ENCODE results near the gene DOCK3. TPM values are rescaled to one million over a fixed set of nuclear protein-coding genes. Genes with fewer than 3 reads are reported as not detected.

Gene DOCK3
- total RNA-seq, 1 experiment from 2014 or later: 8.3 TPM

DNA sequence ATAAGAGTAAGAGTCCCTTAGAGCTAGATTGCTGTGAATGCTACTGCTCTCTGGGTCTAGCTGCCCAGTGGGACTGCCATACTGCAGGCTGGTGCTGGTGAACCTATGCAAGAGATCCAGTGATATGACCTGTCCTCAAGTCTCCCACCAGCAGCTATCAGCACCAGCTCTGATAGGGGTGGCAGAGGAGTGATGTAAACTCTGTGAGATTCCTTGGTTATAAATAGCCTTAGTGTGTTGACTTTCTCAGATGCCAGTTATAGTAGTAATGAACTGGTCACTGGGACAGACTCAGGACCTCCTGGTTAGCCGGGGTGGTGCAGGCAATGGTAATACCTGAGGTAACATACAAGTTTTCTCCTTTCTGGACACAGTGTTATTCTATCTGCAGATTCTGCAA, 515.5 kb downstream of the DOCK3 start:
- Histone ChIP-seq H2AFZ (ENCODE audit: low read length) (no peak overlapping the region), H2BK120ac (ENCODE audit: low read depth, low read length, poor library complexity, severe bottlenecking) (no peak overlapping the region), H3K23ac (ENCODE audit: insufficient read length, low read depth, low read length) (no peak overlapping the region), H3K27me3 (ENCODE audit: insufficient read depth, low read length) (no peaks in the 10 kb centered on the region), H2BK20ac (ENCODE audit: low read depth, low read length, poor library complexity, severe bottlenecking) (no peak overlapping the region), H3K4me2 (ENCODE audit: insufficient read depth, insufficient read length, low read length) (no peak overlapping the region), H2AK5ac (ENCODE audit: insufficient read length, low read length) (no peak overlapping the region), H3K23me2 (ENCODE audit: insufficient read length, low read depth, low read length, poor library complexity, severe bottlenecking) (no peaks in the 10 kb centered on the region), H3K14ac (ENCODE audit: insufficient read depth, low read length) (no peak overlapping the region), H4K5ac (ENCODE audit: insufficient read length, low read depth, low read length) (no peak overlapping the region), H2BK5ac (ENCODE audit: insufficient read length, low read length) (no peak overlapping the region), H3T11ph (ENCODE audit: low read length) (no peak overlapping the region), H3K79me2 (ENCODE audit: insufficient read depth, low read length) (no peaks in the 10 kb centered on the region), H3K9me3 (ENCODE audit: control insufficient read depth, low read depth, low read length) (no peaks in the 10 kb centered on the region), H3K4me1 (ENCODE audit: insufficient read depth, low read length) (no peaks in the 10 kb centered on the region), H3K56ac (ENCODE audit: insufficient read length, low read depth, low read length) (no peak overlapping the region), H4K91ac (ENCODE audit: insufficient read length, low read depth, low read length) (no peak overlapping the region), H4K8ac (replicated peaks; ENCODE audit: insufficient read length, low read depth, low read length) (no peak overlapping the region), H3K9ac (ENCODE audit: extremely low read depth, insufficient read length, low read length) (no peak overlapping the region), H2BK15ac (ENCODE audit: low read depth, low read length) (no peak overlapping the region), H4K20me1 (ENCODE audit: control insufficient read depth, insufficient read depth, insufficient read length) (no peaks in the 10 kb centered on the region), H2BK12ac (ENCODE audit: insufficient read length, low read depth, low read length) (no peak overlapping the region), H3K79me1 (ENCODE audit: insufficient read depth, low read depth, low read length, poor library complexity, severe bottlenecking) (no peaks in the 10 kb centered on the region), H3K18ac (ENCODE audit: insufficient read length, low read depth, low read length) (no peak overlapping the region), H3K27ac (ENCODE audit: insufficient read length, low read depth, low read length) (no peak overlapping the region), H3K4ac (ENCODE audit: low read depth, low read length) (no peak overlapping the region)
- Mint-ChIP-seq H3K4me3 (no peak overlapping the region), H3K27ac (no peak overlapping the region; a peak in 2 of 7 replicates), H3K4me1 (peaks cover 0 to 4% of the 10 kb centered on the region in 2 experiments; a peak in 1 of 4 replicates), H3K36me3 (ENCODE audit: insufficient read depth in 1 of 3, low read depth in 3 of 3) (peaks cover 14 to 23% (median 21%) of the 10 kb centered on the region in 3 experiments), H3K9me3 (peaks cover 19 to 21% of the 10 kb centered on the region in 2 experiments), H3K27me3 (ENCODE audit: low read depth) (no peaks in the 10 kb centered on the region; the same call in 1 of the 2 replicates)
- DNase-seq: no peak
- no peak for TF ChIP-seq CTCF (conservative IDR thresholded peaks at IDR 0.05)
- no CpG with 5 or more reads among the region's 1 CpG for WGBS (ENCODE audit: extremely low coverage, insufficient read length, low lambda C conversion rate)

Data from H9 (cell line).